AG10803 (cell line): ENCODE measurements around the gene MYO10.
A peak's percentile ranks its signal among the peaks of the same experiment; 100 is the strongest.
"Not testable (repeated sequence)": the region's sequence is repeated elsewhere in the genome, so short reads cannot be mapped to it uniquely, and the experiment has no call there.

ENCODE experiments used
- DNase-seq: peaks from one replicate; pipeline ENCODE4 v3.0.0; 2010; ENCODE audit warnings: low read depth
- H3K4me3 ChIP-seq: 2 replicates; pipeline ENCODE4 v1.5.1; 2011; ENCODE audit warnings: mild to moderate bottlenecking, low read length, control low read depth
- TF ChIP-seq, protein P1 (sequence below): conservative IDR thresholded peaks from 2 replicates; pipeline ENCODE4 v1.5.1; 2011; ENCODE audit warnings: mild to moderate bottlenecking, low read length, control low read depth, inconsistent platforms

MYO10 gene

DNA sequence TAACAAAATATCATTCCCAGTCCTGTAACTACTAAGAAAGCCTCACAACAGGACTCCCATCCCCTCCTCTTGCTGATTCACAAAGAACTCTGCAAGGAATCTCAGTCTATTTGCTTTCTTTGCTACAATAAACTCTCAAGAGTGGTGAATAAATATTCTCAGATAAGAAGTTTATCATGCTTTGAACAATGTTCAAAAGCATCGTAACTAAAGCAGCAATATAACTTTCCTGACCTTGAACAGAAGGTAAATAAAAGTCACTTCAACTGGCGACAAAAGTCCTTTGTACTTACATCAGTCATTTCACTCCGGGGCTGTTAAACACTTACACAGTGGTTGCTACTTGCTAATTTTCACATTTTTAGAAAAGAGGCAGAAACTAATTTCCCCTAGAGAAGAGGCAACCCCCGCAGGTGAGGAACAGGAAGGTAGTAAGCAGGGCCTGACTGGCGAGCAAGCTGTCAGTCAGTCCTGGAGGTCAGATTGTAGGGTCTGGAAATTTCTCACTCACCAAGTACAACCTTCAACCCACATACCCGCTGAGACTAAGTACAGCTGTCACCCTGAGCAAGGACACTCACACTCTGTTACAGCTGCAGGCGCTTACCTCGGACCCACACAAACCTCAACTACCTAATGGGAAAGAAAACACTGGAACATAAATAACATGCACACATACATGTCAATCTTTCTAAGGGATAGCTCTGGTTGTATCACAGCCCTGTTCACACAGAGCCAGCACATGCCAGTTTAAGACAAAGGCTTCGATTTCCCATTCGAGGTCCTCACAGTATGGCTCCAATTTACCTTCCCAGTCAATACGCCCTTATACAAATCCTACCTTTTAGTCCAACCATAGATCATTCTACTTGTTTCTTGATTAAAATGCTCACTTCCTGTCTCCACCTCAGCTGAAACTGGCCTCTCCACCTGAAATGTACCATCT, 214.7 kb downstream of the MYO10 start:
- no peak for DNase-seq
- H3K4me3 ChIP-seq, result no peak overlapping the region
- TF ChIP-seq, protein P1, sequence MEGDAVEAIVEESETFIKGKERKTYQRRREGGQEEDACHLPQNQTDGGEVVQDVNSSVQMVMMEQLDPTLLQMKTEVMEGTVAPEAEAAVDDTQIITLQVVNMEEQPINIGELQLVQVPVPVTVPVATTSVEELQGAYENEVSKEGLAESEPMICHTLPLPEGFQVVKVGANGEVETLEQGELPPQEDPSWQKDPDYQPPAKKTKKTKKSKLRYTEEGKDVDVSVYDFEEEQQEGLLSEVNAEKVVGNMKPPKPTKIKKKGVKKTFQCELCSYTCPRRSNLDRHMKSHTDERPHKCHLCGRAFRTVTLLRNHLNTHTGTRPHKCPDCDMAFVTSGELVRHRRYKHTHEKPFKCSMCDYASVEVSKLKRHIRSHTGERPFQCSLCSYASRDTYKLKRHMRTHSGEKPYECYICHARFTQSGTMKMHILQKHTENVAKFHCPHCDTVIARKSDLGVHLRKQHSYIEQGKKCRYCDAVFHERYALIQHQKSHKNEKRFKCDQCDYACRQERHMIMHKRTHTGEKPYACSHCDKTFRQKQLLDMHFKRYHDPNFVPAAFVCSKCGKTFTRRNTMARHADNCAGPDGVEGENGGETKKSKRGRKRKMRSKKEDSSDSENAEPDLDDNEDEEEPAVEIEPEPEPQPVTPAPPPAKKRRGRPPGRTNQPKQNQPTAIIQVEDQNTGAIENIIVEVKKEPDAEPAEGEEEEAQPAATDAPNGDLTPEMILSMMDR, result no peak

DNA sequence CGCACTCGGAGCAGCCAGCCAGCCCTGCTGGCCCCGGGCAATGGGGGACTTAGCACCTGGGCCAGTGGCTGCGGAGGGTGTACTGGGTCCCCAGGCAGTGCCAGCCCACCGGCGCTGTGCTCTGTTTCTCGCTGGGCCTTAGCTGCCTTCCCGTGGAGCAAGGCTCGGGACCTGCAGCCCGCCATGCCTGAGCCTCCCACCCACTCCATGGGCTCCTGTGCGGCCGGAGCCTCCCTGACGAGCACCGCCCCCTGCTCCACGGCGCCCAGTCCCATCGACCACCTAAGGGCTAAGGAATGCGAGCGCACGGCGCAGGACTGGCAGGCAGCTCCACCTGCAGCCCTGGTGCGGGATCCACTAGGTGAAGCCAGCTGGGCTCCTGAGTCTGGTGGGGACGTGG, 218.1 kb downstream of the MYO10 start:
- not testable (repeated sequence) for H3K4me3 ChIP-seq

DNA sequence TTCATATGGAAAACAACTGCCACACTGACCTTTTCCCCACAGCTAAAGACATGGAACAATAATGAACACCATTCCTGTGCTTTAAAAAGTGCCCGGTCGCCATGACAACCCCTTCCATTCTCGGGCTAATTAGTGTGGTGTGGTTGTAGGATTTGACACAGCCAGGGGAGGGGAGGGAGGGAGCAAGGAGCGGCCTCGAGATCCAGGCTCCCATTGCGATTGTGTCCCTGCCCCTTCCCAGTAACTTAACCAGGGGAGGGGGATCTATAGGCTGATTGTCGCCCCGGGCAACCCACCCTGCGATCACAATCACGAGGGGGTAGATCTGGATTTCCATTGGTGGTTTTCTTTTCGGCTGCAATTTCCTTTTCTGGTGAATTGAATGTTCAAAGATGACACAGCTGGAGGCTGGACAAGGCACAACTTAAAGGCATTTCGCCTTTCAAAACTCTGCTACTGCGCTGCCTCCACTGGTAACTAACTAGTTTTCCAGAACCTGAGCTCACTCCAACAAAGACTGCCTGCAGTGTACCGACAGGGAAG, 222.6 kb downstream of the MYO10 start:
- DNase-seq, result peak; percentile 68
- peak overlapping the region; percentile 59 for H3K4me3 ChIP-seq
- TF ChIP-seq, protein P1, result peak; percentile 21; the same call in 1 of the 2 replicates

More for the DNA sequence above, 218.1 kb downstream of the MYO10 start:
- not testable (repeated sequence) for DNase-seq

DNA sequence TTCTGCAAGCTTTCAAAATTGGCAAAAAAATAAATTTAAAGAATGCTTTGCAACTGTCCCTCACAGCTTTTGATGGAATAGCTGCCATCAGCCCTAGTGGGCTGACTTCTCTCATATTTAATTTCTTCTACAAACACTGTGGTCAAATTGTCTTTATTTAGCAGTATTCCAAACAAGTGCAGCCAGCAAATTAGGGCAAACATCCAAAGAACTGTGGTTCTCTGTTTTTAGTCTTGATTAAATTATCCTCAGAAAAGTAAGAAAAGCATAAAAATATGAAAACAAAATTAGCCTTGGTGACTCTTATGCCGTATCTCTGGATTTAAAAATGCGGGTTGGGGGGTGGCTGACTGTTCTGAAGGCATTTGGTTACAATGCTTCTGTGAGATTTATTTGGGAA, 223.5 kb downstream of the MYO10 start:
- H3K4me3 ChIP-seq, result no peak overlapping the region
- TF ChIP-seq, protein P1, result no peak
- DNase-seq, result peak; percentile 6

DNA sequence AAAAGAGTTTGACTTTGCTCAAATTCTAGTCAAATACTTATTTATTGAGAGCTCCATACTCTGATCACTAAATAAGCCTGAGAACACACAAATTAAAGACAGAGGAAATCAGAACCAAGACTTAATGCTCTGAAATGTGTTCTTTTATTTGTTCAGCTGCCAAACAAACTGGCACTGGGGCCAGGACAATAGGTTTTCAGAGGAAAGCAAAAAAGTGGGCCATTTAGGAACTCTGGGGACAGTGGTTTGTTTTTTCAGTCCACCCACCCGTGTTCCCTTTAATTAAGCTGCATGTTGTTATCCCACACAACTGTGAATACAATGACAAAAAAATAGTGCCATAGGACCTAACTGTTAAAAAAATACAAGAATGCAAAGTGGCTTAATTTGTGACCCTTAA, 223.9 kb downstream of the MYO10 start:
- TF ChIP-seq, protein P1, result no peak
- DNase-seq, result no peak
- H3K4me3 ChIP-seq, result no peak overlapping the region

DNA sequence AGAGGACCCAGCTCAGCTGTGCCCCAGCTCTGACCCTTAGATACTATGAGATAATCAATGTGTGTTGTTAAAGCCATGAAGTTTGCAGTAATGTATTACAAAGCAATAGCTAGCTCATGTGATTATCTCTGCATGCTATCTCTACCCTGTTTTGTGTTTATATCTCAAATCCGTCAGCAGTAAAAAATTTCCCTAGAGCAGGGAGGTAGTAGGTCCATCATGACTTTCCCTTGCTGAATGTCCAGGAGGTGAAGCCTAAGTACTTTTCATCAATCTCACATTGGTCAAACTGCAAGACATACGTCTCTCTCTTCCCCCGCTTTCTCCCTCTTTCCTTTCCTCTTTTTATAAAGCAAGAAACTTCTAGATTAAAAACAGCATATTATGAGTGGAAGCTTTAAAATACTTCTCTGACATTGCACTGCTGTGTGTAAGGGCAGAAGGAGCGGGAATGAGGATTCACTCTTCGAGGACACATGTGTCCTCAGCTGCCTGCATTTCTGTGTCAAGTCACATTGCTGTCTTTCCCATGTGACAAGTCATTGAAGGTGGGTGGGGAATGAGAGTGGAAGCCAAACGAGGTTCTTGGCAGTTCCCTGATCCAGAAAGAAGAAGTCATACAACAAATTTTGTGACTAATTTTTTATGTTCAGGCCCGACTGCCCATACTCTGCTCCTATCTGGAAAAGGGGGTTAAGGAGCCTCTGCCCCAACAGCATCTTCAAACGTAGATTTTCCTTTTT, 226.2 kb downstream of the MYO10 start:
- TF ChIP-seq, protein P1, result no peak
- DNase-seq, result no peak
- no peak overlapping the region for H3K4me3 ChIP-seq

DNA sequence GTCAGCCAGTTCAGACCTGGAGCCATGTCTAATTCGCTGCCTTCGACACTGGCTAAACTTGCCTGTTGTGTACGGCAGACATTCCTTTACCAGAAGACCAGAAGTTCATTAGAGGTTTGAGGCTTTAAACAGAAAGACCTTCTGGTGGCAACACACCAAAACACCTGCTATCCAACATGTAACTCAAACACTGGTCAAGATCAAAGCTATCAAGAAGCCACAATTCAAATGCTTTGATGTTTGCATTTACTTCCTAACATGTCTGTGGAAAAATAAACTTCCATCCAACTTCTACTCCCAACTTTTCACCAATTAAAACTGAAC, 228.3 kb downstream of the MYO10 start:
- no peak overlapping the region for H3K4me3 ChIP-seq
- TF ChIP-seq, protein P1, result no peak
- DNase-seq, result no peak
